ENCODE data around the gene SYT1. TPM values are rescaled to one million over a fixed set of nuclear protein-coding genes. Genes with fewer than 3 reads are reported as not detected.

Gene SYT1
- total RNA-seq, 1 experiment from 2014 or later, result 15.8 TPM

DNA sequence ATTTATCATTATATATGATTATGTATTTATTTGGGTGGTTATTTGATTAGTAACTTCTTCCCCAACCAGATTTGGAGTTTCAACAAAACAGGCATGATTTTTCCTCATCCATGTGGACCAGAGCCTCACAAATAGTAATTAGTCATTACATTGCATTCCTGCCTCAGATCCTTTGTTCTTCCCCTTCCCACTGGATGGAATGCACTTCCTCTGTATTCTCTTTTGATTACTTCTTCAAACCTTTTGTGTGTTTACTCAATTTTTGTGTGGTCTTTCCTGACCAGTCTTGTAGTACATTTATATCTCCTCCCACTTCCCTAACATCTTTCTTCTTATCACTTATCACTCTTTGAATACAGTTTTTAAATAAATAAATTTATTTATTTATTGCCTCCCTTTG is 15.5 kb downstream of the SYT1 start:
- Mint-ChIP-seq H3K4me1 (peaks cover 31 to 39% of the 10 kb centered on the region in 2 experiments), H3K27me3 (ENCODE audit: low read depth) (no peaks in the 10 kb centered on the region), H3K9me3 (no peaks in the 10 kb centered on the region), H3K4me3 (no peak overlapping the region), H3K36me3 (ENCODE audit: insufficient read depth in 1 of 3, low read depth in 3 of 3) (peaks cover 1 to 8% (median 2%) of the 10 kb centered on the region in 3 experiments; a peak in 3 of 7 replicates), H3K27ac (peak overlapping the region in 2 of 3 experiments; percentile 76; a peak in 4 of 7 replicates)
- H3K9ac ChIP-seq (ENCODE audit: extremely low read depth, insufficient read length, low read length), result no peak overlapping the region
- H4K91ac ChIP-seq (ENCODE audit: insufficient read length, low read depth, low read length), result no peak overlapping the region
- DNase-seq, result no peak
- no peak overlapping the region for H2AK5ac ChIP-seq (ENCODE audit: insufficient read length, low read length)
- no peak overlapping the region for H3K18ac ChIP-seq (ENCODE audit: insufficient read length, low read depth, low read length)
- H2BK15ac ChIP-seq (ENCODE audit: low read depth, low read length), result no peak overlapping the region
- H3K4ac ChIP-seq (ENCODE audit: low read depth, low read length), result no peak overlapping the region
- H2BK20ac ChIP-seq (ENCODE audit: low read depth, low read length, poor library complexity, severe bottlenecking), result no peak overlapping the region
- TF ChIP-seq, protein P1, sequence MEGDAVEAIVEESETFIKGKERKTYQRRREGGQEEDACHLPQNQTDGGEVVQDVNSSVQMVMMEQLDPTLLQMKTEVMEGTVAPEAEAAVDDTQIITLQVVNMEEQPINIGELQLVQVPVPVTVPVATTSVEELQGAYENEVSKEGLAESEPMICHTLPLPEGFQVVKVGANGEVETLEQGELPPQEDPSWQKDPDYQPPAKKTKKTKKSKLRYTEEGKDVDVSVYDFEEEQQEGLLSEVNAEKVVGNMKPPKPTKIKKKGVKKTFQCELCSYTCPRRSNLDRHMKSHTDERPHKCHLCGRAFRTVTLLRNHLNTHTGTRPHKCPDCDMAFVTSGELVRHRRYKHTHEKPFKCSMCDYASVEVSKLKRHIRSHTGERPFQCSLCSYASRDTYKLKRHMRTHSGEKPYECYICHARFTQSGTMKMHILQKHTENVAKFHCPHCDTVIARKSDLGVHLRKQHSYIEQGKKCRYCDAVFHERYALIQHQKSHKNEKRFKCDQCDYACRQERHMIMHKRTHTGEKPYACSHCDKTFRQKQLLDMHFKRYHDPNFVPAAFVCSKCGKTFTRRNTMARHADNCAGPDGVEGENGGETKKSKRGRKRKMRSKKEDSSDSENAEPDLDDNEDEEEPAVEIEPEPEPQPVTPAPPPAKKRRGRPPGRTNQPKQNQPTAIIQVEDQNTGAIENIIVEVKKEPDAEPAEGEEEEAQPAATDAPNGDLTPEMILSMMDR (conservative IDR thresholded peaks at IDR 0.05), result no peak
- H3K27me3 ChIP-seq (ENCODE audit: insufficient read depth, low read length), result no peaks in the 10 kb centered on the region
- no peak overlapping the region for H3K14ac ChIP-seq (ENCODE audit: insufficient read depth, low read length)
- H3K4me1 ChIP-seq (ENCODE audit: insufficient read depth, low read length), result no peaks in the 10 kb centered on the region; the same call in 1 of the 2 replicates
- H2BK120ac ChIP-seq (ENCODE audit: low read depth, low read length, poor library complexity, severe bottlenecking), result no peak overlapping the region
- H3K23ac ChIP-seq (ENCODE audit: insufficient read length, low read depth, low read length), result no peak overlapping the region
- no peak overlapping the region for H3T11ph ChIP-seq (ENCODE audit: low read length)
- no peak overlapping the region for H4K5ac ChIP-seq (ENCODE audit: insufficient read length, low read depth, low read length)
- H3K9me3 ChIP-seq (ENCODE audit: control insufficient read depth, low read depth, low read length), result no peaks in the 10 kb centered on the region
- H4K8ac ChIP-seq (replicated peaks; ENCODE audit: insufficient read length, low read depth, low read length), result no peak overlapping the region
- H3K56ac ChIP-seq (ENCODE audit: insufficient read length, low read depth, low read length), result no peak overlapping the region
- H2AFZ ChIP-seq (ENCODE audit: low read length), result no peak overlapping the region
- no peak overlapping the region for H2BK12ac ChIP-seq (ENCODE audit: insufficient read length, low read depth, low read length)
- no peak overlapping the region for H3K27ac ChIP-seq (ENCODE audit: insufficient read length, low read depth, low read length)
- no peak overlapping the region for H3K4me2 ChIP-seq (ENCODE audit: insufficient read depth, insufficient read length, low read length)
- no peaks in the 10 kb centered on the region for H3K23me2 ChIP-seq (ENCODE audit: insufficient read length, low read depth, low read length, poor library complexity, severe bottlenecking)
- H3K79me2 ChIP-seq (ENCODE audit: insufficient read depth, low read length), result no peaks in the 10 kb centered on the region
- no peak overlapping the region for H2BK5ac ChIP-seq (ENCODE audit: insufficient read length, low read length)
- no peaks in the 10 kb centered on the region for H4K20me1 ChIP-seq (ENCODE audit: control insufficient read depth, insufficient read depth, insufficient read length)
- H3K79me1 ChIP-seq (ENCODE audit: insufficient read depth, low read depth, low read length, poor library complexity, severe bottlenecking), result no peaks in the 10 kb centered on the region

All from H9 (cell line).